A549 (cell line): ENCODE measurements around the gene UACA.

Experiments
- CBX8 ChIP-seq: fragments of 200-600 bp; sonication (generic); IDR thresholded peaks from 2 replicates; pipeline ENCODE4 v1.6.1; 2016
- CTCF ChIP-seq: fragments of >200 bp; sonication (Bioruptor Twin); formaldehyde crosslinking; IDR thresholded peaks from 3 replicates; pipeline ENCODE4 v1.5.1; 2016
- ELK1 ChIP-seq: fragments of 150-350 bp; IDR thresholded peaks from 2 replicates; pipeline ENCODE4 v1.6.1; 2014; ENCODE audit warnings: low read depth, mild to moderate bottlenecking, low read length
- EP300 ChIP-seq, 2 experiments: fragments of >200 bp; sonication (Bioruptor Twin); formaldehyde crosslinking; IDR thresholded peaks; 2 replicates in 1 of 2; 3 replicates in 1 of 2; pipeline ENCODE4 v1.6.1; 2016 to 2017
- HDAC2 ChIP-seq: fragments of 200-600 bp; sonication (generic); IDR thresholded peaks from 2 replicates; pipeline ENCODE4 v1.6.1; 2016
- HMGXB4 ChIP-seq: fragments of 250-450 bp; sonication (Bioruptor Pico); IDR thresholded peaks from 2 replicates; pipeline ENCODE4 v1.5.0; 2021; ENCODE audit warnings: mild to moderate bottlenecking, moderate library complexity, borderline replicate concordance
- MYC ChIP-seq: IDR thresholded peaks from 2 replicates; pipeline ENCODE4 v1.6.1; 2012; ENCODE audit warnings: mild to moderate bottlenecking, inconsistent platforms, low read length, improper control_type of control experiment, borderline replicate concordance
- POLR2A ChIP-seq: IDR thresholded peaks from 2 replicates; pipeline ENCODE4 v1.6.1; 2012; ENCODE audit warnings: mild to moderate bottlenecking, low read length
- RAD21 ChIP-seq, 2 experiments: fragments of >200 bp in 1 of 2; sonication (Bioruptor Twin) in 1 of 2; formaldehyde crosslinking in 1 of 2; IDR thresholded peaks in 1 of 2; conservative IDR thresholded peaks in 1 of 2; 2 replicates in 1 of 2; 3 replicates in 1 of 2; pipeline ENCODE4 v1.6.1; 2012 to 2018; ENCODE audit warnings: inconsistent platforms in 1 of 2
- RNF2 ChIP-seq: fragments of 200-600 bp; sonication (generic); IDR thresholded peaks from 2 replicates; pipeline ENCODE4 v1.6.1; 2016; ENCODE audit warnings: low read depth, mild to moderate bottlenecking, antibody characterized with exemption, moderate library complexity, borderline replicate concordance
- SMC3 ChIP-seq: fragments of >200 bp; sonication (Bioruptor Twin); formaldehyde crosslinking; IDR thresholded peaks from 3 replicates; pipeline ENCODE4 v1.6.1; 2018; ENCODE audit warnings: inconsistent platforms

- no peak for TF ChIP-seq RNF2
- no peak for TF ChIP-seq SMC3
- no peak for TF ChIP-seq CBX8
- no peak for TF ChIP-seq HMGXB4
- TF ChIP-seq CTCF, result no peak
- 0 out of 5 replicates have a peak, but pooled peaks of 1 of the 2 experiments have one; percentile 5 for TF ChIP-seq RAD21 (conservative IDR thresholded peaks at IDR 0.05 in 1 of 2, IDR thresholded peaks at IDR 0.05 in 1 of 2)
- no peak for TF ChIP-seq HDAC2
- TF ChIP-seq EP300 (IDR thresholded peaks at IDR 0.05), result no peak
- no peak for TF ChIP-seq POLR2A
- TF ChIP-seq ELK1, result no peak
- TF ChIP-seq MYC, result no peak
These were observed 20.3 kb upstream of the UACA start for GRCh38 chr15:70783610-70784022.
